Mesothelial cell of epicardium (in vitro differentiated cells): ENCODE results near the gene CACNA1B. TPM values are rescaled to one million over a fixed set of nuclear protein-coding genes. Genes with fewer than 3 reads are reported as not detected.

Experiments used
- DNase-seq, 2 experiments: peaks; one replicate each; pipeline ENCODE4 v3.0.0; 2021; ENCODE audit warnings: low spot score in 2 of 2; ENCODE audit not compliant: unreplicated experiment in 2 of 2
- H3K27ac Mint-ChIP-seq: 2 replicates; pipeline ENCODE4 v1.8.0; 2021; ENCODE audit warnings: mixed read lengths
- H3K27me3 Mint-ChIP-seq: 2 replicates; pipeline ENCODE4 v1.8.0; 2021; ENCODE audit warnings: low read depth, mixed read lengths
- H3K36me3 Mint-ChIP-seq: 2 replicates; pipeline ENCODE4 v1.8.0; 2021; ENCODE audit warnings: mixed read lengths
- H3K4me1 Mint-ChIP-seq: 2 replicates; pipeline ENCODE4 v1.8.0; 2021; ENCODE audit warnings: mixed read lengths
- H3K4me3 Mint-ChIP-seq: 2 replicates; pipeline ENCODE4 v1.8.0; 2021; ENCODE audit warnings: mild to moderate bottlenecking, moderate library complexity, mixed read lengths
- H3K9me3 Mint-ChIP-seq: 2 replicates; pipeline ENCODE4 v1.8.0; 2021; ENCODE audit warnings: mixed read lengths
- total RNA-seq: library from RNA; stranded (reverse); gene quantifications from 3 replicates; pipeline ENCODE4 v1.2.1, GENCODE V29; 2021
- TF ChIP-seq, protein P1 (sequence below): fragments of 200-600 bp; sonication (generic); IDR thresholded peaks from one replicate; pipeline ENCODE4 v1.5.0; 2021; ENCODE audit warnings: antibody characterized with exemption; ENCODE audit not compliant: unreplicated experiment

CACNA1B gene
- total RNA-seq, 1 donor from 2014 or later: 0.87 TPM

DNA sequence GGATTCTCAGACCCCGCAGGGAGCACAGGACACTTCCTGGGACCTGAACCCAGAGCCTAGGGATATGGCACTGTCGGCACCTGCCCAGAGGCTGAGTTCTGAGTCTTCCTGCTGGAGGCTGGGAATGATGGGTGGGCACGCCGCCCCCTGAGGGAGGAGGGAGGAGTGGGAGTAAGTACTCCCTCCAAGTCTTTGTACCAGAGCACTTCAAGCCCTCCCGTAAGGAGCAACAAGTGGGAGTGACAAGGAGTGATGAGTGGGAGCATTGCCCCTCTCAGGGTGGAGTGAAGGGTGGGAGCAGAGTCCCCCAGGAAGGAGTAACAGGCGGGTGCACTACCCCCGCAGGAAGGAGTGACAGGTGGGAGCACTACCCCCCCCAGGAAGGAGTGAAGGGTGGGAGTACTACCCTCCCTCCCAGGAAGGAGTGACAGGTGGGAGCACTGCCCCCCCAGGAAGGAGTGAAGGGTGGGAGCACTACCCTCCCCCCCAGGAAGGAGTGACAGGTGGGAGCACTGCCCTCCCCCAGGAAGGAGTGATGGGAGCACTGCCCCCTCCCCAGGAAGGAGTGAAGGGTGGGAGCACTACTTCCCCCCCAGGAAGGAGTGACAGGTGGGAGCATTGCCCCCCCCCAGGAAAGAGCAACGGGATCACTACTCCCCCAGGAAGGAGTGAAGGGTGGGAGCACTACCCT is 100.1 kb downstream of the CACNA1B start:
- Mint-ChIP-seq H3K36me3 (no peaks in the 10 kb centered on the region), H3K4me3 (no peak overlapping the region), H3K9me3 (peaks cover 3% of the 10 kb centered on the region), H3K27me3 (no peaks in the 10 kb centered on the region), H3K27ac (no peak overlapping the region), H3K4me1 (no peaks in the 10 kb centered on the region)
- TF ChIP-seq, protein P1, sequence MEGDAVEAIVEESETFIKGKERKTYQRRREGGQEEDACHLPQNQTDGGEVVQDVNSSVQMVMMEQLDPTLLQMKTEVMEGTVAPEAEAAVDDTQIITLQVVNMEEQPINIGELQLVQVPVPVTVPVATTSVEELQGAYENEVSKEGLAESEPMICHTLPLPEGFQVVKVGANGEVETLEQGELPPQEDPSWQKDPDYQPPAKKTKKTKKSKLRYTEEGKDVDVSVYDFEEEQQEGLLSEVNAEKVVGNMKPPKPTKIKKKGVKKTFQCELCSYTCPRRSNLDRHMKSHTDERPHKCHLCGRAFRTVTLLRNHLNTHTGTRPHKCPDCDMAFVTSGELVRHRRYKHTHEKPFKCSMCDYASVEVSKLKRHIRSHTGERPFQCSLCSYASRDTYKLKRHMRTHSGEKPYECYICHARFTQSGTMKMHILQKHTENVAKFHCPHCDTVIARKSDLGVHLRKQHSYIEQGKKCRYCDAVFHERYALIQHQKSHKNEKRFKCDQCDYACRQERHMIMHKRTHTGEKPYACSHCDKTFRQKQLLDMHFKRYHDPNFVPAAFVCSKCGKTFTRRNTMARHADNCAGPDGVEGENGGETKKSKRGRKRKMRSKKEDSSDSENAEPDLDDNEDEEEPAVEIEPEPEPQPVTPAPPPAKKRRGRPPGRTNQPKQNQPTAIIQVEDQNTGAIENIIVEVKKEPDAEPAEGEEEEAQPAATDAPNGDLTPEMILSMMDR: no peak
- DNase-seq: no peak

DNA sequence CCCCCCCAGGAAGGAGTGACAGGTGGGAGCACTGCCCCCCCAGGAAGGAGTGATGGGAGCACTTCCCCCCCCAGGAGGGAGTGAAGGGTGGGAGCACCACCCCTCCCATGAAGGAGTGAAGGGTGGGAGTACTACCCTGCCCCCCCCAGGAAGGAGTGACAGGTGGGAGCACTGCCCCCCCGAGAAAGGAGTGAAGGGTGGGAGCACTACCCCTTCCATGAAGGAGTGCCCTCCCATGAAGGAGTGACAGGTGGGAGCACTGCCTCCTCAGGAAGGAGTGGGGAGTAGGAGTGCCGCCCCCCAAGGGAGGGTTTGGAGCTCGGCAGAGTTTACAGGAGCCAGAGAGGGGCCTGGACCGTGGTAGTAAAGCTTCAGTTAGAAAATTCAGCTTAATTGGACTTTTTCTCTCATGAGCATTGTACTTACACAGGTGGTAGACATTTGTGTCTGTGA is 100.7 kb downstream of the CACNA1B start:
- Mint-ChIP-seq H3K27me3 (no peaks in the 10 kb centered on the region), H3K4me1 (no peaks in the 10 kb centered on the region), H3K9me3 (peaks cover 3% of the 10 kb centered on the region), H3K36me3 (no peaks in the 10 kb centered on the region), H3K27ac (no peak overlapping the region), H3K4me3 (no peak overlapping the region)
- TF ChIP-seq, protein P1: no peak
- DNase-seq: no peak

DNA sequence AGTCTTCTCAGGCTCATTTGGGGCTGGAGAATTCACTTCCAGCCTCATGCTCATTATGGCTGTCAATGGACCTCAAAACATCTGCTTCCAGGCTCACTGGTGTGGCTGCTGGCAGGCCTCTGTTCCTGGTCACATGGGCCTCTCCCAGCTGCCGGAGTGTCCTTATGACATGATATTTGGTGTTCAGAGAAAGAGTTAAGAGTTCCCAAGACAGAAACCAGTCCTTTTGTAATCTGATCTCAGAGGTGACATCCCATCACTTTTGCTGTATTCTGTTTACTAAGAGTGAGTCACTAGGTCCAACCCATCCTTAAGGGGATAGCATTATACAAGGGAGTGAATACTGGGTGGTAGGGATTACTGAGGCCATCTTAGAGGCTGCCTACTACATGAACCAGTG is 104.6 kb downstream of the CACNA1B start:
- no peaks in the 10 kb centered on the region for H3K4me1 Mint-ChIP-seq
- H3K27me3 Mint-ChIP-seq: no peaks in the 10 kb centered on the region
- no peaks in the 10 kb centered on the region for H3K36me3 Mint-ChIP-seq
- no peak for DNase-seq
- H3K27ac Mint-ChIP-seq: no peak overlapping the region
- no peak overlapping the region for H3K4me3 Mint-ChIP-seq
- TF ChIP-seq, protein P1: no peak
- peaks cover 6% of the 10 kb centered on the region for H3K9me3 Mint-ChIP-seq

DNA sequence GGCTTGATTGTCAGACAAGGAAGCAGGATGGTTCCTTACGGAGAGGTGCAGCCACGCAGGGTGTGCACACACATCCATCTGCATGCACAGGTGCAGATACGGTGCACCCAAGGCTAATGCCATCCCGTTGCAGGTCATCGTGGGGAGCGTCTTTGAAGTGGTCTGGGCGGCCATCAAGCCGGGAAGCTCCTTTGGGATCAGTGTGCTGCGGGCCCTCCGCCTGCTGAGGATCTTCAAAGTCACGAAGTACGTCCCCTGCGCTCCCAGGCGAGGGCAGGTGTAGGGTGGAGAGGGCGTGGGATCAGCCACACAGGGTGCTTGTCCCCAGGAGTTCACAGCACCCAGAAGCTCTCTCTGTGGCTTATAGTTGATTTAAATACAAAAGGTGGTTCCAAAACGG is 106.4 kb downstream of the CACNA1B start:
- no peaks in the 10 kb centered on the region for H3K36me3 Mint-ChIP-seq
- TF ChIP-seq, protein P1: no peak
- DNase-seq: no peak
- no peaks in the 10 kb centered on the region for H3K27me3 Mint-ChIP-seq
- peaks cover 14% of the 10 kb centered on the region for H3K9me3 Mint-ChIP-seq
- H3K27ac Mint-ChIP-seq: no peak overlapping the region
- no peaks in the 10 kb centered on the region for H3K4me1 Mint-ChIP-seq
- H3K4me3 Mint-ChIP-seq: no peak overlapping the region

DNA sequence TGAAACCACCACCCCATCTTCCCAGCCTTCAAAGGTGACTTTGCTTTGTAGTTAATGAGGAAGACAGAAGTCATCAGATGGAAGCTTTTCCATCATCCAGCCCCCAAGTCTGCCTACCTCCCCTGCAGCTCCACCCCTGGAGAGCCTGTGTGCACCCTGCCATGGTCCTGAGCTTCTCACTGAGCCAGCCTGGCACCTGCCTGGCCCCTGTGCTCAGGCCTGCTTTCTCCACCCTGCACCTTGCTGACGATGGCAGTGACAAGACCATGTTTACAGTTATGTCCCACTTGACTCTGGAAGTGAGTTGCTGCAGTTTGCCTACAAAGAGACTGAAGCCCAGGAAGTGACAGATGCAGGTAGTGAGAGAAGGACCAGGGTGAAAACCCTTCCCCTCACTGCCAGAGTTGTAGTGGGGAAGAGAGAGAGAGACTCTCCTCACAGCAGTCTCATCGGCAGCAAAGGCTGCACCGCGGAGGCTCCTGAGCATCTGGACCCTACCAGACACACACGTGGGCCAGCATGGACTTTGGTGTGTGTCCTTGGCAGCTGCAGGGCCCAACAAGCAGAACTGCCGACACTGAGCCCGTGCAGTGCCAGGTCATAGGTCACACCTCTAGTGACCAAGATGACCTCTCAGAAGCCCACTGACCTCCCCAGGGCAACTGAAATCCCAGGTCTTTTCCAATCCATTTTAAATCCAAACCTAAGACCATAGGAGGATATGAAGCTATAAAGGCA is 107.1 kb downstream of the CACNA1B start:
- H3K36me3 Mint-ChIP-seq: no peaks in the 10 kb centered on the region
- no peak overlapping the region for H3K27ac Mint-ChIP-seq
- peaks cover 21% of the 10 kb centered on the region for H3K9me3 Mint-ChIP-seq
- H3K27me3 Mint-ChIP-seq: no peaks in the 10 kb centered on the region
- H3K4me3 Mint-ChIP-seq: no peak overlapping the region
- TF ChIP-seq, protein P1: no peak
- H3K4me1 Mint-ChIP-seq: no peaks in the 10 kb centered on the region
- DNase-seq: no peak
